T1000 (cell line): Measurements from ENCODE around the gene FMNL2.
"Not testable (repeated sequence)": the region's sequence is repeated elsewhere in the genome, so short reads cannot be mapped to it uniquely, and the experiment has no call there.

ENCODE experiments used
- DNase-seq: peaks from one replicate; lab custom pipeline; 2025; ENCODE audit warnings: mixed read lengths; lab: John Stamatoyannopoulos, UW

FMNL2 gene

DNA sequence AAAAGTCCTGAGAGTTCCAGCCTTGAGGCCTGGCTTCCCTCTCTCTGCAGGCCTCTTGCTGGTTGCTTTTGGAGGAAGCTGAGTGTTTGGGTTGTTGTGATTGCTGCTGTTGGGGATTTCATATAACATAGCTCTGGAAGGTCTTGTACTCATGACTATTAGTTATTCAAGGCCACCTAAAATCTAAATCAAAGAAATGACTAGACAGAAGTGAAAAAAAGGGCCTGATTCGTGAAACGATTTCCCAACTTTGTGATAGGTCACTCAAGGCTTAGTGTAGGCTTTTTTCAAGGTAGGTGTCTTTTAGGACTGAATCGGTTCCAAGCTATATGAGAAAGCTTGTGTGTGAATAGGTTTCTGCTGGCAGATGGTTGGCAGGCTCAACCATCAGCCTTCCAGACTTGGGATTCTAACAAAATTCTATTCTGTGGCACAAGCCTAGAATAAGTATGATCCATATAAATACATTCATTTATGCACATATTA lies 164.4 kb downstream of the FMNL2 start:
- DNase-seq = no peak

DNA sequence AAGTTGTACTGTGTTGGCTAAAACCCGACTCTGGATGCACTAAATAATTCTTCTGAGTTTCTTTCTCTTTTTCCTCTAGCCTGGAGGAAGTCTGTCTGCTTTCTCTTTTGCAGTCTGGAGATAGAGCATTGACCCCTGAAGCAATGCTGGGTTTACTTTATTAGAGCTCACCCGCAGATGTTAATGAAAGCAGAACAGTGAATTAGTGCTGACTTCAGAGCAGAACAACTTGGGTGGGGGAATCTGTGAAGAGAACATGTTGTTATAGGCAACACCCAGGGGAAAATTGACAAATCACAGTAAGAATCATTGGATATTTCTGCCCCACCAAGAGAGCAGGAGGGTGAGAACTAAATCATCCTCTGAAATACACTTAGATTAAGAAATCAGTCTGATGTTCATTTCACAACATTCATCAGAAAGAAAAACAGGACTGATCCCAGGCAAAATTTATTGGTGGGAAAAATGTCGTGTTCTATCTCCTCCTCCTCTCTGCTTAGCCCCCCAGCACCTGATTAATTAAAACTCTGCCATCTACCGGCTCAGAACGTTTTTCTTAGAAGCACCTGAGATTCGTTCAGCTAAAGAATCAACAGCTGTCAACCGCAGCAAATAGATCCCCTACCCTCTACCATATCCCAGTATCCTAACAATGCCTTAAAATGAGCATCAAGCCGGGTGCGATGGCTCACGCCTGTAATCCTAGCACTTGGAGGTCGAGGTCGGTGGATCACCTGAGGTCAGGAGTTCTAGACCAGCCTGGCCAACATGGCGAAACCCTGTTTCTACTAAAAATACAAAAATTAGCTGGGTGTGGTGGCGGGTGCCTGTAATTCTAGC lies 165.1 kb downstream of the FMNL2 start:
- no peak for DNase-seq

DNA sequence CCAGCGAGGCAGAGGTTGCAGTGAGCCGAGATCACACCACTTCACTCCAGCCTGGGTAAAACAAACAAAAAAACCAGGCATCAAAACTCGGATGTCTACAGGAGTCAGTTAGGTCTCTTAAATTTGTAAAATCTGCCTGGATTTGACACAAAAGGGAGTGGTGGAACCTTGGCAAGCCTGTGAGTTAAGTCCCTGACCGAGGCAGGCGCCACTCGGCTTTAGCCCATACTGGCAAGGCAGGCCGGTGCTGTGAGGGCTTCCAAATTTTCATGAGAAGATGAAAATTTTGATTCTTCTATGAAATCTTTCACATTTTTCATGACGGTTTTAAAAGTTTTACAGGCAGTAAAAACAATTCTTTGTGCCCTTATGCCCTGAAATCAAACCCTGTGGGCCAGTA lies 165.8 kb downstream of the FMNL2 start:
- DNase-seq = no peak

DNA sequence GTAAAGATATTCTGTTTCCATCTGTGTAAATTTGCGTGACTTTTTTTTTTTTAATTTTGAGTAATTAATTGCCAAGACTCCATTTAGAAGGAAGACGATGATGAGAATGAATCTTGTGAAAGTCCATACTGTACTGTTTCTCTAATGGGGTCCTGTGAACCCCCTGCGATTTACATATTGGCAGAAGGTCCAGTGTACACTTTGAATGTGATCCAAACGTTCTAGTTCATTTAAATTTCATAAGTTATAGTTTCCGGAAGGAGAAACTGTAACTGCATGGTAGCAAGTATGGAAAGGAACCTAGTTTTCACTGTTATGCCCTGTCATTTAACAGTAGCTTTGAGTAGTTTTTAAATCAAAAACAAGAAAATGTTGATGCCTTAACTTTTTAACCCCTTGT lies 166.7 kb downstream of the FMNL2 start:
- no peak for DNase-seq

DNA sequence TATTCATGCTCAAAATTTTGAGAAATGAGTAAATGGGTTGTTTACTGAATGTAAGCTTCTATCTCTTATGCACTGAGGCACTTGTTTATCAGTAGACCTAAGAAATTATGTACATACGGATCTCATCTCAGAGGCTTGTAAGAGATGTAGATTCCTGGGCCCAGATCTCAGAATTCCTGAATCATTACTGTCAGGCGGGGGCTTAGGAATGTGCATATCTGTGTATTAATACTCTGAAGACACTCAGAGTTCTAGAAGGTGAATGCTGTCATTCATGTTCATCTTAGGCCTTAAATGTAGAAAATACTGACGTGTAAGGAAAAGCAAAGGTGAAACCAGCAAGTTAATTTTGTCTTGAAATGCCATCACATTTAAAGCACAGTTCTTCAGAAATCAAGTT lies 169.6 kb downstream of the FMNL2 start:
- DNase-seq = no peak

DNA sequence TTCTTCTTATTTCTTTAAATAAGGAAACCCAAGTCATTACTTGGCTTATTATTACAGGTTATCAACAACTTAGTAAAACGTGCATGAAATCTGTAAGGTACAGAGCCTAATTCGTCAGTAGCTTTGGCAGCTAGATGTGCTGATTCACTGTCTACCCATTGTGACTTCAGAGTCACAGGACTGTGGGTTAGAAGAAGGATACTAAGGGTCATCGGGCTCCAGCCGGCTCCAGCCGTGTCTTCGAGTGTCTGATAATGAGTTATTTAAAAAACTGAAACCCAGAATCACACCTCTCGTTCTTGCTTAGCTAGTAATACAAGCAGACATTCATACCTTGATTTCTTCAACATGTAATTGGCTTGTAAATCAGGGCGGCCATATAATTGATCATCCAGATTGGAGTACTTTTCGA lies 170.5 kb downstream of the FMNL2 start:
- DNase-seq = no peak

DNA sequence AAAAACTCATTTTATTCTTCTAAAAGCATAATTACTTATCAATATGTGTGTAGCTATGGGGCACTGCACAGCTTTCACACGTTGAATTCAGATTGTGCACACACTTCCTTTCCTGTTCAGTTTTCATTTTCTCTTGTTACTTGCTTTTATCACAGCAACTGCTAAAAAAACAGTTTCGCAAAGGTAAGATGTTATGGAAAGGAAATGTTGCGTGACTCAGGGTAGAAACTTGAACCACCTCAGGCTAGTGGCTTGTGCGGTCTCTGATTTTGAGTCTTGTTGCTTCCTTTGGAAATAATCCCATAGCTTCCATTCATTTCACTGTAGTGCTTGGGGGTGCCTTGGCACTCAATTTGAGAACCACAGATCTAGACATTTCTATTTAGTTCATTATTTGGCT lies 171.9 kb downstream of the FMNL2 start:
- no peak for DNase-seq

DNA sequence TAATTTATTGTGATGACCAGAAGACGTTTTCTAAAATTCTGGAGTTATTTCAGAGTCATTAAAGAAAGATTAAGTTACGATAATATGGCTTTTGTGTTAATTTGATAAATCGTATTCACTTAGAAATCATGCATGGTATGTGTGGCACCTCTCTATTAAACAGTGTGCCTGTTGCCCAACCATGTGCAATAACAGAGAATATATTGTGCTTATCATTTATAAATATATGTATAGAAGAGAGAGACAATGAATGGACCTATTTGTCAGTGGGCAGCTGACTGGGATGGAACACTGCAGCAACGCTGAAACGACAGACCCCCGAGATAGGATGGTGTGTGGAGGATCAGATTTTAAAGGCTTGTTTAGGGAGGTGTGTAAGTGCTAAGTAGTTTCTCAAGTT lies 172.9 kb downstream of the FMNL2 start:
- no peak for DNase-seq

DNA sequence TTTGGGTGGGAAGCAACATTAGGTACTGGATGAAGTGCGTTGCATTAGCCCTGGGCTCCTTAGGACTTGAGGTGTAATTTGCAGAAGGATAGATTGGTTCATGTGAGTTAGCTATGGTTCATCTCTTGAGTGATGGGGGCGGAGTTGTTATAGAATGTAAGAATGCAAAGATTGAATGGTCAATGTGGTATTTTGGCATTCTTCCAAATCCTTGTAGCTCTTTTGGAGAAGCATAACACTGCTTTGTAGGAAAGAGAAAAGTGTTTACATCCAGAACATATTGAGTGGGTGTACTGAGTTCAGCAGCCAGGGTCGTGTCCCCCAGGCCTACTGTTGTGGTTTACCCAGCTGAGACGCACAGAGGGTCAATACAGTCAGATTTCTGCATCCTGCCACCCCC lies 173.5 kb downstream of the FMNL2 start:
- DNase-seq = no peak

DNA sequence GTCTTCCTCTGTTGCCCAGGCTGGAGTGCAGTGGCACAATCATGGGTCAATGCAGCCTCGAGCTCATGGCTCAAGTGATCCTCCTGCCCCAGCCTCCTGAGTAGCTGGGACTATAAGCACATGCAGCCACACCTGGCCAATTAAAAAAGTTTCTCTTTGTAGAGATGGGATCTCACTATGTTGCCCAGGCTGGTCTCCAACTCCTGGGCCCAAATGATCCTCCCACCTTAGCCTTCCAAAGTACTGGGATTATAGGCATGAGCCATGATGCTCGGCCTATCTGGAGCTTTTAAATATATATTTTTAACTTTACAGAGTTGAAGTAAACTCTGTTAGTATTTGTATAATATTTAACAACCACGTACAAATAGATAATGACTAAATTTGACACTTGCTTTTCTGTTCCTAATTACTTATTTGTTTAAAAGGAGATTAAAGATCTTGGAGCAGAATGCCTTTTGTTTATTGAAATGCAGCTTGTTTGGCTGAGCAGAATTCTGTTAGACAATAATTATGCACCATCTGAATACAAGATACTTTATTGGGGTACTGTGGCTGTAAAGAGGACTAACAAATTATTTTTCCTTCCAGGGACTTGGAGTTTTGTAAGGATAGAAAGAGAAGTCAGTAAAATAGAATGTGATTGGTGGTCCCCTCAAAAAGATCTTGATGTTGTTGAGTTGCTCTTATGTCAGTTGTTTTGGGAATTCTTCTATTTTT lies 175.0 kb downstream of the FMNL2 start:
- no peak for DNase-seq

DNA sequence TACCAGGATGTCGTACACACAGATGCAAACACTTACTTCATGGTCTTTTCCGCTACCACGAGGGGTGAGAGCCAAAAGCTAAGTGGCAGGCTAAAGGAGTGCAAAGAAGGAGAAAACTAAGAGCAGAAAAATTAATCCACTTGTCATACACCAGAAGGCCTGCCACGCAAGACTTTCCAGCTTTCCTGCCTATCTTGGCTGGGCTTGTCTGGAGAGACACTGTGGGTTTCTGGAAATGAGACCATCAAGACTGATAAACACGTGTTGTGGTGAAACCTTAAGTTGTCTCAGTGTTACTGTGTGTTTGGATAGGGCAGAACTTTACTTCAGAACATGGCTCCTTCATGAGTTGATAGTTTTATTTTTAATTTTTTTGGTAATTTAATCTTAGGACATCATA lies 175.6 kb downstream of the FMNL2 start:
- no peak for DNase-seq

DNA sequence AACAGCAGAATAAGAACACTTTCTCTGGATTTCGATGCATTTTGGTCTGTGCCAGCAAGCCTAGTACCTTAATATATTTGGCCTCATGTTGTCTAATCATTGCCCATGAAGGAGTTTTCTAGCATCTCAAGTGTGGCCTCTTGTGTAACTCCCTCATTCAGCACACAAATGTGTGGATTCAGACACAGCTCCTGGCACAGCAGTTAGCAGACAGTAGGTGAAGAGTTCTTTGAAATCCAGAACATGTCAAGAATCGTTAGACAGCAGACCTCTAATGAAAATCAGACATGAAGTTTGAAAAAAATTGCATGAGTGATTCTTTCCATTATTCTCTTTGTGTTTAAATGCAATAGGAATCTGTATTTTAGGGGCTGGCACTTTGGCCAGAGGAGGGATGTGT lies 177.0 kb downstream of the FMNL2 start:
- no peak for DNase-seq

DNA sequence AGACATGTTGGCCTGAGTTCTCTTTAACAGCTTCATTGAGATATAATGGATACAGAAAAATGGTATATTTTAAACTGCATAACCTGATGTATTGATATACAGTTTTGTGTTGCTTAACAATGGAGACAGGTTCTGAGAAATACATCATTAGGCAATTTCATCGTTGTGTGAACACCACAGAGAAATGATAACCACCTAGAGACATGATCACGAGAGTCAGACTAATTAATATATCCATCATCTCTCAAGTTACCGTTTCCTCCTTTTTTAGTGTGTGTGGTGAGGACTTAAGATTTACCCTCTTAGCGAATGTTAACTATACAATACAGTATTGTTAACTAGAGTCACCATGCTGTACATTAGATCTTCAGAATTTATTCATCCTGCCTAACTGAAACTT lies 178.1 kb downstream of the FMNL2 start:
- DNase-seq = no peak

DNA sequence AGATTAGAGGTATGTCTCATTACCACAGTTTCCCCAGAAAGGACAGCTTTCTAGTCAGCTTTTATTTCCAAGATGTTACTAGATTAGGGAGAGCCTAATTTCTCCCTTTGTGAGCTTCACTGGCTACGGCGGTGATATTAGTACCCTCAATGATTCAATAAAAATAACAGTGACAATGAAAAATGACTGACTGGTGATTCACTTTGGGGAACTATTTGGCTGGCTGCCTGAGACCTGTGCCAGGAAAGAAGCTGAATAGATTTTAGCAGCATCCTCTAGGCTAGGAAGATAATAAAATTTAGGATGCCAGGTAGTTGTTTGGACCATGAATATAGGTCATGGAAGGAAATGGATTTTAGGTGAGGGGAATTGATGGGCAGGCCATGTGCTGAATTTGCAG lies 178.7 kb downstream of the FMNL2 start:
- DNase-seq = peak; percentile 41

DNA sequence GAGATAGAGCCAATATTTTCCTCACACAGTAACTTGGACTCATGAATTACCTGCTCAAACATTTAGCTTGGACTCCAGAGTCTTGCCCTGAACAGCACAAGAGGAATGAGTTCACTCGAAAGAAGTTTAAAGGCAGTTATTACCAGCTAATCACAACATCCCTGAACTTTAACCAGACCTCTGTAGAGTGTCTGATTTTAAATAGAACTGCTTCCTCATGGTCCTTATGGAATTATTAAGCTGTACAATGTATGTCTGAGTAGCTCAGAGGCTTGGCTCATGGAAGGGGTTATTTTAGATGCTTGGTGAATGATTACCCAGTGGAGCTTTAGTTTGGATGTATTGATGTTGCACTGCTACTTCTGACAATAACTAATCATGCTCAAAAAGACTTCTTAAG lies 183.1 kb downstream of the FMNL2 start:
- DNase-seq = no peak

DNA sequence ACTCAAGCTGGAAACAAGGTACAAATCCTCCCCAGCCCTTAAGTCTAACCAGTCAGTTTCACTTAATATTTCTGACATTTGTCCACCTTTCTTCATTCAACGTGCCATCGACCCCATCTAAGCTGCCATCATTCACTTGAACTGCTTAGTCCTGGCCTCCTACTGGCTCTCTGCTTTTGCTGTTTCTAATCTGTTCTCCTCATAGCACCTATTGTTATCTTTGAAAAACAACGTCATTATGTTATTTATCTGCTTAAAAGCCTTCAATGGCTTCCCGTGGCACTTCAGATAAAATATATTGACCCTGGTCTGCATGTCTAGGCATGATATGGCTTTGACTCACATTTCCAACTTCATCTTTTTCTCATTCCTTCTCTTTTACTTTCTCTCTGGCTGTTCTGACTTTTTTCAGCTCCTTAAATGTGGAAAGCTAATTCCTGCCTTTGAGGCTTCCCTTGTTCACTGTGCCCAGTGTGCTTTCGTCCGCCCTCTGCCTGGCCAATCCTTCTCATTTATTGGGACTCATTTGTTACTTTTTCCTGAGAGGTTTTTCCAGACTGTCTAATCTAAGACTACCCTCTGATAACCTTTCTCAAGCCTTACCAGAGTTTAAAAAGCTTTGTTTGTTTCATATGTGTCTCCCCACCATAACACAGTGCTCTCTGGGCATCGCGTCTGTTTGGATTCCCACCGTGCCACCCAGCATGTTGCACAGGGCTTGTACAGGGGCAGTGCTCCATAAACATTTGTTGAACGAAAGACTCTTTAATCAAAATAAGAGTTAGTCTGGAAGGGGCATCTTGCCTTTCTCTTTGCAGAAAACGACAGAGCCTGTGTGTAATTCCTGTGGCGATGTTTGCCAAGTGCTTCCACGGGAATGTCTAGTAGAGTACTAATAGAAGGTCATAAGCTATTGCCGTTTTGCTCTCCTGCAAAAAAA lies 183.9 kb downstream of the FMNL2 start:
- no peak for DNase-seq

DNA sequence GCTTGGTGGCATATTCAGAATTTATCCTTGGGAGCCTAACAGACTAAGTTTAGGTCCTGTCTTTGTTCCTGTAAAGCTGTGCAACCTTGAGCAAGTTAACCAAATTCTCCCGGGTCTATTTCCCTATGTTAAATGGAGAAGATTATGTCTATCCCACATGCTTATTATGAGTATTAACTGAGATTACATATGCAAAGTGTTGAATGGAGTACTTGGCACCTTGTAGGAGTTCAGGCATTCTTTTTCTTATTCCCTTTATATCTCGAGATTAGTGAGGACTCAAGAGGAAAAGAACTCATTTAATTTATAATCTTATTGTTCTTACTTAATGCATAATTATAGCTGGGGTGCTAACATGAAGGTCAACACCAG lies 184.6 kb downstream of the FMNL2 start:
- DNase-seq = no peak

DNA sequence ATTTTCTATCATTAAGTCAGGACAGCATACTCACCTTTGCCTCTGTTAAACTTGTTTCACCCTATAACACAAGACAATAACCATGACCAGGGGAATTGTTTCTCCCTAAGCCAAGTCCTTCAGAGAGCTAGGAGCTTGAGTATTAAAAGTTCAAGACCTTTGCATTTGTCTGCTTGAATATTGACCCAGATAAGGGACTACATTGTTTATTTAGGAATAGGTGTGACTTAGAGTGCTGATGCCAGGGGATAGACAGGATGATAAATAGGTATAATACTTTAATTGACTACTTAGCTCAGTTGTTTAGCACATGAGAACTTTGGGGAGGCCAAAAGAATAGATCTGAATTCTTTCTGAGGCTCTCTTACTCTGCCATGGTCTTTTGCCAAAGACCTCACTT lies 185.8 kb downstream of the FMNL2 start:
- no peak for DNase-seq

DNA sequence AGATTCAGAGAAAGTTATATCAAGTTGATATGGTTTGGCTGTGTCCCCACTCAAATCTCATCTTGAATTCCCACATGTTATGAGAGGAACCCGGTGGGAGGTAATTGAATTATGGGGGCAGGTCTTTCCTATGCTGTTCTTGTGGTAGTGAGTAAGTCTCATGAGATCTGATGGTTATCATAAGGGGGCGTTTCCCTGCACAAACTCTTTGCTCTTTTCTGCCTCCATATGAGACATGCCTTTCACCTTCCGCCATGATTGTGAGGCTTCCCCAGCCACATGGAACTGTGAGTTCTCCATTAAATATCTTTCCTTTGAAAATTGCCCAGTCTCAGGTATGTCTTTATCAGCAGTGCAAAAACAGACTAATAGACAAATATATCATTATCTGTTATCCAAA lies 187.5 kb downstream of the FMNL2 start:
- not testable (repeated sequence) for DNase-seq

DNA sequence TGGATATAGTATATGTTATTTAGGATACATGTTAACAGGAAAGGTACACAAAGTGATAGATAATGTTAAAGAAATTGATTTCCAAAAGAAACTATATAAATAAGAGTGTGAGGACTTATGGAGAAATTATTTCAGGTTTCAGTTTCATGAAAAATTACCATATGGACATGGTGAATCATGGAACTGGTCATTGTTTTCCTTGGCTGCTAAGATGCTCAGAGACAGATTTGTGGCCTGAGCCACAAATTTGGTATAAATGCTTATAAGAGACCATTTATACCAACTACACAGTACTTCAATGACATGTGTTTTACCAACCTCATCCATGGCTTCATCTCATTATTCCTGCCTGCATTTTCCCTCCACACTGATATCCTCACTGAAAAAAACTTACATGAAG lies 188.1 kb downstream of the FMNL2 start:
- DNase-seq = no peak

DNA sequence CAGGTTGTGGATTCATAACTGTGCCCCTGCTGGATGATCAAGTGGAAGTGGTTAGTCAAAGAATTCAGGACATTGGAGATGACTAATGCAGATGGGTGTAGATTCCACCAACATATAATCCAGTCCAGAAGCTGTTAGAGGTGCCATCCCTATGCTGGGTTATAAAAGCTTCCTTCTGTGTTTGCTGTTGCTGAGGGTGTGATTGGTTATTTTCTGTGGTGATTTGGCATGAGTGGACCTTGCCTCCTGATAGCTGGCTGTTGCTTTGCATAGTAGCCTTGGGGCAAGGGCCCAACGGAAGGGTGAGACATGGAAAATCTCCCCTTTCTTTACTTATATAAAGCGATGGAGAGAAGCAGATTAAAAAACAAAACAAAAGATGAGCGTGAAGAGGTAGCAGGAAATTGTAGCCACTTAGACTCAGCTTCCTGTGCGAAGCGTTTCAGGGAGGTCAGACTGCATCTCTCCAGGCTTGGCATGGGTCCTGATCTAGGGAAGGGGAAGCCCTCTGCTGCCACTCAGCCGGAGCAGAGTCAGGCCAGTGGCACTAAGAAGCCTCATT lies 190.4 kb downstream of the FMNL2 start:
- peak; percentile 48 for DNase-seq
